Measurements from ENCODE around the gene NAIF1. TPM values are rescaled to one million over a fixed set of nuclear protein-coding genes. Genes with fewer than 3 reads are reported as not detected.

The NAIF1 gene
- total and polyA plus RNA-seq, 2 experiments from 2014 or later, result 4.9 to 5.5 TPM

- no peak for TF ChIP-seq NANOG (IDR thresholded peaks at IDR 0.05; ENCODE audit: borderline replicate concordance)
- TF ChIP-seq EZH2 (IDR thresholded peaks at IDR 0.05; ENCODE audit: low read depth, unreplicated experiment), result no peak
- TF ChIP-seq ZNF462 (CRISPR knock-in tag; IDR thresholded peaks at IDR 0.05), result no peak
- no peak for TF ChIP-seq POLR2AphosphoS5 (IDR thresholded peaks at IDR 0.05; ENCODE audit: low read depth)
- no peak for TF ChIP-seq ZNF114 (CRISPR knock-in tag; IDR thresholded peaks at IDR 0.05)
- TF ChIP-seq, protein P1, sequence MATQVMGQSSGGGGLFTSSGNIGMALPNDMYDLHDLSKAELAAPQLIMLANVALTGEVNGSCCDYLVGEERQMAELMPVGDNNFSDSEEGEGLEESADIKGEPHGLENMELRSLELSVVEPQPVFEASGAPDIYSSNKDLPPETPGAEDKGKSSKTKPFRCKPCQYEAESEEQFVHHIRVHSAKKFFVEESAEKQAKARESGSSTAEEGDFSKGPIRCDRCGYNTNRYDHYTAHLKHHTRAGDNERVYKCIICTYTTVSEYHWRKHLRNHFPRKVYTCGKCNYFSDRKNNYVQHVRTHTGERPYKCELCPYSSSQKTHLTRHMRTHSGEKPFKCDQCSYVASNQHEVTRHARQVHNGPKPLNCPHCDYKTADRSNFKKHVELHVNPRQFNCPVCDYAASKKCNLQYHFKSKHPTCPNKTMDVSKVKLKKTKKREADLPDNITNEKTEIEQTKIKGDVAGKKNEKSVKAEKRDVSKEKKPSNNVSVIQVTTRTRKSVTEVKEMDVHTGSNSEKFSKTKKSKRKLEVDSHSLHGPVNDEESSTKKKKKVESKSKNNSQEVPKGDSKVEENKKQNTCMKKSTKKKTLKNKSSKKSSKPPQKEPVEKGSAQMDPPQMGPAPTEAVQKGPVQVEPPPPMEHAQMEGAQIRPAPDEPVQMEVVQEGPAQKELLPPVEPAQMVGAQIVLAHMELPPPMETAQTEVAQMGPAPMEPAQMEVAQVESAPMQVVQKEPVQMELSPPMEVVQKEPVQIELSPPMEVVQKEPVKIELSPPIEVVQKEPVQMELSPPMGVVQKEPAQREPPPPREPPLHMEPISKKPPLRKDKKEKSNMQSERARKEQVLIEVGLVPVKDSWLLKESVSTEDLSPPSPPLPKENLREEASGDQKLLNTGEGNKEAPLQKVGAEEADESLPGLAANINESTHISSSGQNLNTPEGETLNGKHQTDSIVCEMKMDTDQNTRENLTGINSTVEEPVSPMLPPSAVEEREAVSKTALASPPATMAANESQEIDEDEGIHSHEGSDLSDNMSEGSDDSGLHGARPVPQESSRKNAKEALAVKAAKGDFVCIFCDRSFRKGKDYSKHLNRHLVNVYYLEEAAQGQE (IDR thresholded peaks at IDR 0.05; ENCODE audit: unreplicated experiment), result no peak
- TF ChIP-seq EZH2phosphoT487 (IDR thresholded peaks at IDR 0.05; ENCODE audit: unreplicated experiment), result no peak
- TF ChIP-seq ETS1 (IDR thresholded peaks at IDR 0.05), result no peak
- no peak for TF ChIP-seq STAT1 (IDR thresholded peaks at IDR 0.05; ENCODE audit: unreplicated experiment)
- TF ChIP-seq ZNF331 (CRISPR knock-in tag; IDR thresholded peaks at IDR 0.05; ENCODE audit: low read depth), result no peak
- H3K4me3 Mint-ChIP-seq, result no peak overlapping the region
- Histone ChIP-seq H4K20me1 (replicated peaks; ENCODE audit: insufficient read depth) (no peaks in the 10 kb centered on the region), H3F3A (replicated peaks; ENCODE audit: low read depth) (no peaks in the 10 kb centered on the region), H3K79me2 (replicated peaks; ENCODE audit: insufficient read depth) (no peaks in the 10 kb centered on the region), H3K4me2 (no peak overlapping the region), H3K4me3 (no peak overlapping the region), H3K9me2 (ENCODE audit: insufficient read depth) (no peaks in the 10 kb centered on the region), H3K27ac (ENCODE audit: low read depth) (no peak overlapping the region), H2AFZ (no peak overlapping the region), H3K4me1 (ENCODE audit: insufficient read depth) (no peaks in the 10 kb centered on the region), H3K27me3 (ENCODE audit: insufficient read depth) (no peaks in the 10 kb centered on the region), H3K36me3 (ENCODE audit: insufficient read depth) (no peaks in the 10 kb centered on the region)
- H3K27me3 Mint-ChIP-seq (ENCODE audit: insufficient read depth, low read depth, poor library complexity), result peaks cover 8% of the 10 kb centered on the region
- no peaks in the 10 kb centered on the region; the same call in 2 of the 3 replicates for H3K4me1 Mint-ChIP-seq
- DNase-seq (ENCODE audit: low spot score) (no peak), ATAC-seq (no peak)
- no peak overlapping the region for H3K27ac Mint-ChIP-seq
- no peaks in the 10 kb centered on the region; the same call in 2 of the 3 replicates for H3K9me3 Mint-ChIP-seq
- H3K36me3 Mint-ChIP-seq (ENCODE audit: low read depth), result no peaks in the 10 kb centered on the region
Observed at GRCh38 chr9:128021098-128021497, 46.0 kb downstream of the NAIF1 start.

Measured in GM23338 (cell line).